GM18868 (cell line): ENCODE results near the gene FAM168A.
A peak's percentile ranks its signal among the peaks of the same experiment; 100 is the strongest.

Source experiments
- ATAC-seq: cut with Tn5 transposase; IDR thresholded peaks from one replicate; pipeline ENCODE4 v1.9.1; 2021; ENCODE audit warnings: mild to moderate bottlenecking, moderate library complexity; ENCODE audit not compliant: unreplicated experiment

FAM168A gene

GRCh38 chr11:73392108-73393010 lies 205.6 kb downstream of the FAM168A start:
- no peak for ATAC-seq

DNA sequence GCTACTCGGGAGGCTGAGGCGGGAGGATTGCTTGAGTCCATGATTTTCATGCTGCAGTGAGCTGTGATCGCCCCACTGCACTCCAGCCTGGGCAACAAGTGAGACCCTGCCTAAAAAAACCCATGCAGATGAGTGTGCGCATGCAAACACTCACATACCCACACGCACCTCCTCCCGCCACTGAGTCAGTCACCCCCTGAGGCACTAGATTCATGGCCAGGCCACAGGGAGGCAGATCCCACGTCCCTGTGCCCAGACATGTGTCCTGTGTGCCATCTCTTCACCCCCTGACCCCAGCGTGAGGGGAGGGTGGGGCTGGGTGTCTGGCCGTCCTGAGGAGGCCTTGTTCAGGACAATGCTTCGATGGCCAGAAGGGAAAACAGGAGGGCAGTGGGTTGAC lies 206.2 kb downstream of the FAM168A start:
- ATAC-seq = no peak

DNA sequence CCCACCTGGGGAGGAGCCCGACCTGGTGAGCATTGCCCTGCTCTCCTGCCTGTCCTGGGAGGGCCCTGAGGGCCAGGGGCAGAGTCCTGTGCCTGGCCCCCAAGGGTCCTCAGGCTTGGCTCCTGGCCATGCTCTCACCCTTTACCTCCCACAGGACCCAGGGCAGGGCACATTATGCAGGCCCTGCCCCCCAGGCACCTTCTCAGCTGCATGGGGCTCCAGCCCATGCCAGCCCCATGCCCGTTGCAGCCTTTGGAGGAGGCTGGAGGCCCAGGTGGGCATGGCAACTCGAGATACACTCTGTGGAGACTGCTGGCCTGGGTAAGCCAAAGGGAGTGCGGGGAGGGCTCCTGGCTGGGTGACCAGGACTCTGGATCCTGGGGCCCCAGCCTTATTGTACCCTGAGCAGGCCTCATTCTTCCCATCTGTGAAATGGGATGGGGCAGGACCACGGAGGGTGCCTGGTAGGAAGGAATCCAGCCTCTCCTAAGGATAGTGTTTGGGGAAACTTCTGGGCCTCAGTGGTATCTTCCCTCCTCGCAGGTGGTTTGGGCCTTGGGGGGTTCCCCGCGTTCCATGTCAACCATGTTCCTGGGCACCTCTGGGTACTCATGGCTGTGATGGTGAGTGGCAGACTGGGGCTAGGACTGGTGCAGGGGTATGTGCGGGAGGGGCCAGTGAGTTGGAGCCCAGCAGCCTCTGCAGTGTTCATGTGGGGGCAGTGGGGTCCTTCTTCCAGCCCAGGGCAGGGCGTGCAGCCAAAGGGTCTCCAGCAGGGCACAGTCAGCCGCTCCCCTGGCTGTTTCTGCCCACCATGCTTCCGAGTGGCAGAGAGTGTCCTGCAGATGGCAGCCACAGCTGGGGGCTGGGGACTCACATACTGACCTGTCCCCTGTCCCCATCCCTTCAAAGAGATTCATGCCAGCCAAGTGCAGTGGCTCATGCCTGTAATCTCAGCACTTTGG lies 207.0 kb downstream of the FAM168A start:
- ATAC-seq = no peak

DNA sequence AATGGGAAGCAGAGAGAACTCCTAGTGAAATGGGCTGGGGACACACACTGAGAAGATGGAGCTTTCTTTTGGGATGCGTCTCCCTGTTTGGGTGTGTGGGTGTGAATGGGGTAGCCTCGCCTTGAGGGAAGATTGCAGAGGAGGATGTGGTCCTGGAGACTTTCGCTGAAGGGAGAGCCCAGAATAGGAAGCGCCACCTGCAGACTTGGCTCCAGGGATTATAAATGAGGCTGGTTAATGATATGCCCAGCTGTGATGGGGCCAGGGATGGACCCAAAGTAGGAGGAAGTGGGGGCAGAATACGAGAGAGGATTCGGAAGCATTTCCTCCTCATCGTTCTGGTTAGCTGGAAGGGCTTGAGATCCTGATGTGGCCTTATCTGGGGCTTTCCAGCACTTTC lies 208.0 kb downstream of the FAM168A start:
- no peak for ATAC-seq

- no peak for ATAC-seq
Measured at GRCh38 chr11:73389134-73389525, 208.8 kb downstream of the FAM168A start.

- no peak for ATAC-seq
Measured at GRCh38 chr11:73388265-73389133, 209.4 kb downstream of the FAM168A start.

- ATAC-seq = no peak
Measured at GRCh38 chr11:73387594-73388264, 210.2 kb downstream of the FAM168A start.

DNA sequence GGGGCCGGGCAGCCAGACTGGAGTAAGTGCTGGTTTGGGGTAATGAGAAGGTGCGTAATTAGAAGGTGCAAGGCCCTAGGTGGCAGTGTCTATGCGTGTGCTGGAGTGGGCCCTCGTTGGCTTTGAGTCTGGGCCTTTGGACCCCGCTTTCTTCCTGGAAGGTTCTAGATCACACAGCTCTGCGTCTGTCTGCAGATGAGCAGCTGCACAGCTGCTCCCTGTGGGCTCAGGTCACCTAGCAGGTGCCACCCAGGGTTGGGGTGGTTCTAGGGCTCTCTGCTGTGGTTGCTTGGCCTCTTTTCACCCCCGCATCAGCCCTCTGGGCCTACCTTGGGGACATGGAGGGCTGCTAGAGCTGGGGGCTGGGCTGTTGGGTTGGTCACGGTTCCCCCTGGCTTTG lies 211.4 kb downstream of the FAM168A start:
- no peak for ATAC-seq

- ATAC-seq = no peak
Measured at GRCh38 chr11:73386016-73386415, 211.9 kb downstream of the FAM168A start.

DNA sequence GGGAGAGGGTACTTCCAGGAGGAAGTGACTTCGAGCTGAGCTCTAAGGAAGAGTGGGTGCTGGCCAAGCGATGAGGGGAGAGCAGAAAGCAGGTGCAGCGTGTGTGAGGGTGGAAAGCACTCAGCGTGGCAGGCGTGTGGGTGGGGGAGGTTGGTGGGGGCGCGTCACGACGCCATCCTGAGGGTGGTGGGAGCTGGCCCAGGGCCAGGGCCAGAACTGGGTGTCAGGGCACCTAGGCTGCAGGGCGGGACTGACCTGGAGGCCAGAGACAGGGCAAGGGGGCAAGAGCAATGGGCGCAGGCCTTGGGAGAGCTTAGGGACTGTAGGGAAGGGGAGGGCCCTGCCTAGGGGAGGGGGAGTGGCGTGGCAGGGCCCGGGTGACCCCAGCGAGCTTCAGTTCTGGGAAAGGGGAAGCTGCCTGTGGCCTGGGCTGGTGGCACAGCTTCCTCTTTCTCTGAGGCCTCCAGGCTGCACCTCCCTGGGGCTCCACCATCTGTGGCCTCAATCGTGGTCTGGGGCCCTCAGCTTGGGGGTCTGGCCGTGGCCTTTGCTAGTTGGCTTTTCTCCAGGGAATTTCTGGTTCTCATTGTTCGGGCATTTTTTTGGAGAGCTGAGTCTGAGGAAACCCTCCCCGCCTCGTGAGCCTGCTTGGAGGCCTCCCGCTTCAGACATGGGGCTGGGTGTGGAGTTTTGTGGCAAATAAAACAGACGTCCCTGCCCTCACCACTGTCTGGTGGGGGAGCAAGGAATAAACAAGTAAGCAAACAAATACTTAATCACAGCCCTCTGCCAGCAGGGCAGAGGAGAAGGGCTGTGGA lies 212.8 kb downstream of the FAM168A start:
- peak; percentile 46 for ATAC-seq

- no peak for ATAC-seq
Measured at GRCh38 chr11:73384531-73384871, 213.4 kb downstream of the FAM168A start.

GRCh38 chr11:73384125-73384441 lies 213.8 kb downstream of the FAM168A start:
- ATAC-seq = no peak

DNA sequence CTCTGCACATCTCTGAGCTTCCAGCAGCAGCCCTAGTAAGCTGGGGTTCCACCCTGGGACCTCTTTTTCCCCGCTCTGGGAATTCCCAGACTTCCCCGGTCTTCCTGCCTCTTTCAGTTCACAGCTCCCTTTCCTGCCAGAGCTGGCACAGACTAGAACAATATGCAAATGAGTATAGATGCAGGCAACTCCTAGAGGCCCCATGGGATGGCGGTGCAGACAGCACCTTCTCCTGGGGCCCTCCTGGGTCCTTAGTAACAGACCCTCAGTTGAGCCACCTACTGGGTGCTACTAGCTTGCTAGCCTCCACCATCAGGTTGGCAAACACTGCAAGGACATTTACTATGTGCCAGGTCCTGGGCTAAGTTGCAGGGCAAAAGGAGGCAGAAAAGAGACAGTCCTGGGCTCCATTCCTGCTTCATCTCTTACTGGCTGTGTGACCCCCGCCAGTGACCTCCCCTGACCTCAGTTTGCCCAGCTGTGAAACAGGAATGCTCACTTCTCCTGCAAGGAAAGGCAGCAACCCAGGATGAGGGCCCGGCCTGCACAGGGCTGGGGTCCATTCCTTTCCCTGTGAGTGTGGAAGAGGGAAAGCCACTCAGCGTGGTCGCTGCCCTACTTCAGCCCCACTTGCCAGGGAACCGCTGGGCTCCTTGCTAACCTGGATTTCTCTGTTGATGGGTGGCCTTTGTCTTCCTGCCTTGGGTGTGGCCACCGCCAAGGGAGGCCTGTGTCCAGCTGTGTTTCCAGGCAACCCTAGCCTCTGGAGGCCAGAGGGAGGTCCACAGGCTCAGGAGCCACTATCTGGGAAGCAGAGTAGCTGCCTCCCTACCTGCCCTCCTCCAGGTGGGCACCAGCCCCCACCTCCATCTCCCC lies 214.4 kb downstream of the FAM168A start:
- ATAC-seq = no peak

DNA sequence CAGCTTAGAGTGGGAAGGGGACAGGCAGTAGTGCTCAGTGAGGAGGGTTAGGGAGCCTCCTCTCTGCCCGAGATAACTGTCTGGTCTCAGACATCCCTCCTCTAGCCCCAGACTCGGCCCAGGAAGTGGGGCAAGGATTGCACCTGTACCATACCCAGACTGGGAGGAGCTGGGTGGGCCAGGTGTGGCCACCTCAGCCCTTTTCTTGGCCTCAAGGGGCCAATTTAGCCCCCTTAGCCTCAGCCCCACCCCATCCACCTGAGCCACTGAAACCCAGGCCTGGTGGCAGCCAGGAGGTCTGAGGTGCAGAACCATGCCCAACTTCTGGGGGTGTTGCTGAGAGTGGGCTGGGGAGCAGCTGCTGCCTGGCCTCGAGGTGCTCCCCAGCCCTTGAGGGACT lies 215.2 kb downstream of the FAM168A start:
- no peak for ATAC-seq

DNA sequence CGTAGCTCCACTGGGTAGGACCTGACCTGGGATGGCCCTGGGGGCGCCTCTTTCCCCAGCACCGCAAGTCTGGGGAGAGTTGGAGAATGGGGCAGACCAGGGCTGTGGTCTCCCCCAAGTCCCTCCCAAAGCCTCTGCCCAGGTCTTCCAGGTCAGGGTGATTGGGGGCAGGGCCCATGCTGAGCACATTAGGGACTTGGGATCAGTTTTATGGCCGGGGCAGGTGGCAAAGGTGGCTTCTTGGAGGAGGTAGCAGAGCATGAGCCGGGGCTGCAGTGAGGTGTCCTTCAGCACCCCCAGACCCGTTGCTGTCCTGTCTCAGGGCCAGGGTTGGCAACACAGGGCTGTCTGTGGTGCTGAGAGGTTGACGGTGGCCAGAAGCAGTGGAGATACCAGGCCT lies 215.7 kb downstream of the FAM168A start:
- no peak for ATAC-seq

GRCh38 chr11:73381589-73381988 lies 216.3 kb downstream of the FAM168A start:
- no peak for ATAC-seq

- no peak for ATAC-seq
Measured at GRCh38 chr11:73380897-73381410, 217.0 kb downstream of the FAM168A start.

DNA sequence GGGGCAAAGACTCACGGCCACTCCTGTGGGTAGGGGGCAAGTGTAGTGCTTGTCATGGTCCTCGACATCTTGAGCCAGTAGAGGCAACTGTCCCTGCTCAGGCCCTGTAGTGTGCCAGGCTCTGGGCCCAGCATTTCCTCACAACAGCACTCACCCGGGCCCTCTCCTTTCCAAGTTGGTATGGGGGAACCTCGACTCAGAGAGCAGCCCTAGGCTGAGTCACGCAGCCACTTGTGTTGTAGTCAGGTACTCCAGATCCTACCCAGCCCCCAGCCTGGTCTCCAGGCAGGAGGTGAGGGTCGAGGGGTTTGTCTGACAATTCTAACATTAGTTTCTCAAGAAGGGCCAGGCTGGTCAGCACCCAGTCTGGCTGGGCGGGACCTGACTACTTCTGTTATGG lies 217.6 kb downstream of the FAM168A start:
- ATAC-seq = no peak
